GM12878 (cell line): Measurements from ENCODE around the gene FALEC. TPM values are rescaled to one million over a fixed set of nuclear protein-coding genes. Genes with fewer than 3 reads are reported as not detected.

Experiments used
- ATAC-seq: fragments of 200-7000 bp; cut with Tn5 transposase; 3 replicates; pipeline ENCODE4 v1.9.1; 2020; ENCODE audit warnings: mild to moderate bottlenecking, moderate library complexity
- BruUV-seq: library from RNA; stranded (reverse); fragments of 400-500 nt; replicated peaks from 2 replicates; lab custom pipeline; 2021; lab: Mats Ljungman, UMichigan
- CTCF ChIA-PET: fragments of 300-600 bp; sonication (Branson Sonifier 250); formaldehyde crosslinking; extraction: SDS; loops from one replicate; lab custom pipeline; 2021; ENCODE audit warnings: inconsistent platforms; lab: Yijun Ruan, JAX
- POLR2A ChIA-PET: fragments of 350-600 bp; formaldehyde crosslinking; extraction: SDS; loops from one replicate; lab custom pipeline; 2021; ENCODE audit warnings: inconsistent platforms; lab: Charles Lee
- RAD21 ChIA-PET: fragments of 300-600 bp; sonication (Branson Sonifier 250); formaldehyde crosslinking; loops from one replicate; lab custom pipeline; 2023; ENCODE audit warnings: antibody characterized with exemption; ENCODE audit not compliant: unreplicated experiment; lab: Charles Lee
- SMC1A ChIA-PET: fragments of 300-600 bp; sonication (Branson Sonifier 250); formaldehyde crosslinking; loops from one replicate; lab custom pipeline; 2023; ENCODE audit not compliant: unreplicated experiment, uncharacterized antibody; lab: Charles Lee
- DNase-seq: peaks from one replicate; pipeline ENCODE4 v3.0.0-alpha.2; 2011; ENCODE audit warnings: low read depth, low spot score
- FAIRE-seq: peaks from 3 replicates; lab custom pipeline; 2011; peaks lifted over from hg19 to GRCh38; lab: Jason Lieb, UNC
- H2AFZ ChIP-seq: 2 replicates; pipeline ENCODE4 v1.6.0; 2011; ENCODE audit warnings: low read depth, low read length, control low read depth; ENCODE audit not compliant: control insufficient read depth
- H3K27ac ChIP-seq: 2 replicates; pipeline ENCODE4 v1.5.1; 2011; ENCODE audit warnings: control low read depth; ENCODE audit not compliant: control insufficient read depth, insufficient read depth
- H3K27me3 ChIP-seq, 2 experiments: replicated peaks in 1 of 2; 2 replicates each; pipeline versions ENCODE4 v1.6.0 to v1.6.1; 2011; ENCODE audit warnings: low read length in 1 of 2; ENCODE audit not compliant: control insufficient read depth in 2 of 2, insufficient read depth in 2 of 2
- H3K36me3 ChIP-seq, 2 experiments: 2 replicates each; pipeline ENCODE4 v1.5.1; 2011; ENCODE audit warnings: low read length in 1 of 2; ENCODE audit not compliant: control insufficient read depth in 2 of 2, insufficient read depth in 2 of 2
- H3K4me1 ChIP-seq: 2 replicates; pipeline ENCODE4 v1.6.1; 2011; ENCODE audit warnings: mild to moderate bottlenecking, low read length, moderate library complexity, mixed read lengths; ENCODE audit not compliant: control insufficient read depth, insufficient read depth
- H3K4me2 ChIP-seq: 2 replicates; pipeline ENCODE4 v1.6.0; 2011; ENCODE audit warnings: control low read depth; ENCODE audit not compliant: control insufficient read depth, insufficient read depth
- H3K4me3 ChIP-seq: fragments of 200-600 bp; sonication (generic); 2 replicates; pipeline ENCODE4 v1.5.1; 2016
- H3K79me2 ChIP-seq: 2 replicates; pipeline ENCODE4 v1.6.0; 2011; ENCODE audit warnings: low read length; ENCODE audit not compliant: control insufficient read depth, insufficient read depth
- H3K9ac ChIP-seq: 2 replicates; pipeline ENCODE4 v1.8.0; 2011; ENCODE audit warnings: low read length, control low read depth, mixed read lengths; ENCODE audit not compliant: control insufficient read depth, insufficient read depth
- H3K9me3 ChIP-seq: replicated peaks from 3 replicates; pipeline ENCODE4 v1.5.1; 2011; ENCODE audit warnings: mild to moderate bottlenecking, low read length; ENCODE audit not compliant: control insufficient read depth, insufficient read depth
- H4K20me1 ChIP-seq: 2 replicates; pipeline ENCODE4 v1.6.0; 2011; ENCODE audit not compliant: control insufficient read depth, insufficient read depth
- BACH1 ChIP-seq: fragments of 450-650 bp; IDR thresholded peaks from 2 replicates; pipeline ENCODE4 v1.6.1; 2017; ENCODE audit warnings: mild to moderate bottlenecking, borderline replicate concordance
- IKZF2 ChIP-seq, 2 experiments: fragments of 450-650 bp; IDR thresholded peaks; 2 replicates each; pipeline ENCODE4 v1.6.1; 2017; ENCODE audit warnings: mild to moderate bottlenecking in 2 of 2, moderate library complexity in 2 of 2
- POLR2A ChIP-seq: IDR thresholded peaks from 2 replicates; pipeline ENCODE4 v1.6.1; 2011; ENCODE audit warnings: low read depth, mild to moderate bottlenecking, low read length
- WGBS: methylation state at CpG from one replicate; pipeline ENCODE4 v1.1.6; 2016; ENCODE audit warnings: low lambda C conversion rate; ENCODE audit not compliant: insufficient replicate concordance, insufficient coverage; ENCODE audit errors: missing lambda C conversion rate; 5-methylcytosine and 5-hydroxymethylcytosine counted together
- in situ Hi-C: fragments of 300-500 bp; cut with MboI; formaldehyde crosslinking; loops from 9 replicates; pipeline ENCODE4 v1.14.3; 2018; ENCODE audit warnings: mixed read lengths
- intact Hi-C: fragments of 100-400 bp; cut with micrococcal nuclease; formaldehyde crosslinking; loops from one replicate; pipeline ENCODE4 v1.14.2; 2022; ENCODE audit not compliant: unreplicated experiment
- polyA plus RNA-seq, 11 experiments: library from polyadenylated mRNA; depleted of rRNA in 4 of 11; unstranded in 6 of 11; stranded (reverse) in 5 of 11; fragments of >200 nt; fragmentation: Nextera tagmentation in 4 of 11; fragmentation: Illumina TruSeq in 1 of 11; extraction: Ambion mirVana in 4 of 11; extraction: Trizol in 1 of 11; gene quantifications; 1 replicate in 1 of 11; 2 replicates in 10 of 11; pipeline versions ENCODE4 v1.2.1 to v1.2.3, GENCODE V29; 2011 to 2016; ENCODE audit warnings: inconsistent platforms in 2 of 11, missing spikeins in 2 of 11, low read depth in 1 of 11
- total RNA-seq, 4 experiments: library from RNA; depleted of rRNA in 3 of 4; stranded (reverse); fragments of >200 nt in 3 of 4; fragmentation: Illumina TruSeq in 1 of 4; extraction: Trizol in 1 of 4; gene quantifications; 2 replicates each; pipeline versions ENCODE4 v1.2.1 to v1.2.3, GENCODE V29; 2013 to 2021
- TF ChIP-seq, protein P1 (sequence below): fragments of 450-650 bp; IDR thresholded peaks from 2 replicates; pipeline ENCODE4 v1.6.1; 2018; ENCODE audit warnings: borderline replicate concordance, mild to moderate bottlenecking; ENCODE audit not compliant: partially characterized antibody
- TF ChIP-seq, protein P2 (sequence below): IDR thresholded peaks from 2 replicates; pipeline ENCODE4 v1.6.1; 2012; ENCODE audit warnings: low read depth, low read length, improper control_type of control experiment
- TF ChIP-seq, protein P3 (sequence below): fragments of 150-350 bp; IDR thresholded peaks from 2 replicates; pipeline ENCODE4 v1.6.1; 2016; ENCODE audit warnings: low read depth, low read length

The FALEC gene
- total and polyA plus RNA-seq, 10 of the 15 experiments (the other 5 are each of a cell fraction or from before 2014, with no cell fraction given): 0.21 to 0.71 (median 0.32) TPM; not detected in 3

DNA sequence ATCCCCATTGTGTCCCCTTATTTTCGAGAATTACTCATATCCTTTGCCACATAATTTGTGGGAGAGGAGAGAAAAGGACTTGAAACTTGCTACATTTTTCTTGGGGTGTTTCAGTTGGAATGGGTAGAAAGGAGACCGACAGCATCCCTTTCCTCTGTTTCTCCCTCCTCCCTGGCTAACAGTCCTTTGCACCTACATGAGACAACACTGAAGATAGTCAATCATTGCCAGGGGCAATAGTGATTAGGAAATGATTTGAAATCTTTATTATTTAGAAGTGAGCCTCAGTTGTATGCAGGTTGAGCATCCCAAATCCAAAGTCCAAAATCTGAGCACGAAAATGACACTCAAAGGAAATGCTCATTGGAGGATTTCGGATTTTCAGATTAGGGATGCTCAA is 36.2 kb upstream of the FALEC start:
- no peaks in the 10 kb centered on the region for H3K9me3 ChIP-seq
- CTCF ChIA-PET: interaction anchor here (1.6 kb wide), 1 partner anchor 16 kb away, joined by 3 read pairs; no protein-coding TSS in a partner anchor
- no peak for ATAC-seq
- H3K36me3 ChIP-seq: no peaks in the 10 kb centered on the region
- no TSS peak for BruUV-seq
- RAD21 ChIA-PET: no interaction called here
- in situ Hi-C loops: no loop called here
- H3K79me2 ChIP-seq: no peaks in the 10 kb centered on the region
- DNase-seq: no peak
- H3K27ac ChIP-seq: no peak overlapping the region
- POLR2A ChIA-PET: no interaction called here
- H2AFZ ChIP-seq: no peak overlapping the region
- SMC1A ChIA-PET: no interaction called here
- no peaks in the 10 kb centered on the region for H3K27me3 ChIP-seq
- H3K9ac ChIP-seq: no peak overlapping the region
- intact Hi-C loops: no loop called here
- H3K4me1 ChIP-seq: no peaks in the 10 kb centered on the region
- H3K4me3 ChIP-seq: no peak overlapping the region
- TF ChIP-seq, protein P1, sequence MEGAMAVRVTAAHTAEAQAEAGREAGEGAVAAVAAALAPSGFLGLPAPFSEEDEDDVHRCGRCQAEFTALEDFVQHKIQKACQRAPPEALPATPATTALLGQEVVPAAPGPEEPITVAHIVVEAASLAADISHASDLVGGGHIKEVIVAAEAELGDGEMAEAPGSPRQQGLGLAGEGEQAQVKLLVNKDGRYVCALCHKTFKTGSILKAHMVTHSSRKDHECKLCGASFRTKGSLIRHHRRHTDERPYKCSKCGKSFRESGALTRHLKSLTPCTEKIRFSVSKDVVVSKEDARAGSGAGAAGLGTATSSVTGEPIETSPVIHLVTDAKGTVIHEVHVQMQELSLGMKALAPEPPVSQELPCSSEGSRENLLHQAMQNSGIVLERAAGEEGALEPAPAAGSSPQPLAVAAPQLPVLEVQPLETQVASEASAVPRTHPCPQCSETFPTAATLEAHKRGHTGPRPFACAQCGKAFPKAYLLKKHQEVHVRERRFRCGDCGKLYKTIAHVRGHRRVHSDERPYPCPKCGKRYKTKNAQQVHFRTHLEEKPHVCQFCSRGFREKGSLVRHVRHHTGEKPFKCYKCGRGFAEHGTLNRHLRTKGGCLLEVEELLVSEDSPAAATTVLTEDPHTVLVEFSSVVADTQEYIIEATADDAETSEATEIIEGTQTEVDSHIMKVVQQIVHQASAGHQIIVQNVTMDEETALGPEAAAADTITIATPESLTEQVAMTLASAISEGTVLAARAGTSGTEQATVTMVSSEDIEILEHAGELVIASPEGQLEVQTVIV: no peak
- TF ChIP-seq, protein P2, sequence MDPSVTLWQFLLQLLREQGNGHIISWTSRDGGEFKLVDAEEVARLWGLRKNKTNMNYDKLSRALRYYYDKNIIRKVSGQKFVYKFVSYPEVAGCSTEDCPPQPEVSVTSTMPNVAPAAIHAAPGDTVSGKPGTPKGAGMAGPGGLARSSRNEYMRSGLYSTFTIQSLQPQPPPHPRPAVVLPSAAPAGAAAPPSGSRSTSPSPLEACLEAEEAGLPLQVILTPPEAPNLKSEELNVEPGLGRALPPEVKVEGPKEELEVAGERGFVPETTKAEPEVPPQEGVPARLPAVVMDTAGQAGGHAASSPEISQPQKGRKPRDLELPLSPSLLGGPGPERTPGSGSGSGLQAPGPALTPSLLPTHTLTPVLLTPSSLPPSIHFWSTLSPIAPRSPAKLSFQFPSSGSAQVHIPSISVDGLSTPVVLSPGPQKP: no peak
- TF ChIP-seq IKZF2 (IDR thresholded peaks at IDR 0.05) (no peak), POLR2A (no peak), BACH1 (no peak)
- TF ChIP-seq, protein P3, sequence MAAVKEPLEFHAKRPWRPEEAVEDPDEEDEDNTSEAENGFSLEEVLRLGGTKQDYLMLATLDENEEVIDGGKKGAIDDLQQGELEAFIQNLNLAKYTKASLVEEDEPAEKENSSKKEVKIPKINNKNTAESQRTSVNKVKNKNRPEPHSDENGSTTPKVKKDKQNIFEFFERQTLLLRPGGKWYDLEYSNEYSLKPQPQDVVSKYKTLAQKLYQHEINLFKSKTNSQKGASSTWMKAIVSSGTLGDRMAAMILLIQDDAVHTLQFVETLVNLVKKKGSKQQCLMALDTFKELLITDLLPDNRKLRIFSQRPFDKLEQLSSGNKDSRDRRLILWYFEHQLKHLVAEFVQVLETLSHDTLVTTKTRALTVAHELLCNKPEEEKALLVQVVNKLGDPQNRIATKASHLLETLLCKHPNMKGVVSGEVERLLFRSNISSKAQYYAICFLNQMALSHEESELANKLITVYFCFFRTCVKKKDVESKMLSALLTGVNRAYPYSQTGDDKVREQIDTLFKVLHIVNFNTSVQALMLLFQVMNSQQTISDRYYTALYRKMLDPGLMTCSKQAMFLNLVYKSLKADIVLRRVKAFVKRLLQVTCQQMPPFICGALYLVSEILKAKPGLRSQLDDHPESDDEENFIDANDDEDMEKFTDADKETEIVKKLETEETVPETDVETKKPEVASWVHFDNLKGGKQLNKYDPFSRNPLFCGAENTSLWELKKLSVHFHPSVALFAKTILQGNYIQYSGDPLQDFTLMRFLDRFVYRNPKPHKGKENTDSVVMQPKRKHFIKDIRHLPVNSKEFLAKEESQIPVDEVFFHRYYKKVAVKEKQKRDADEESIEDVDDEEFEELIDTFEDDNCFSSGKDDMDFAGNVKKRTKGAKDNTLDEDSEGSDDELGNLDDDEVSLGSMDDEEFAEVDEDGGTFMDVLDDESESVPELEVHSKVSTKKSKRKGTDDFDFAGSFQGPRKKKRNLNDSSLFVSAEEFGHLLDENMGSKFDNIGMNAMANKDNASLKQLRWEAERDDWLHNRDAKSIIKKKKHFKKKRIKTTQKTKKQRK: no peak
- FAIRE-seq: no peak
- H3K4me2 ChIP-seq: no peak overlapping the region
- 9% methylated on average over 4 of the region's 4 CpGs for WGBS
- no peaks in the 10 kb centered on the region for H4K20me1 ChIP-seq
